Inferior parietal cortex (tissue), 1 donor: ENCODE results near the gene AIF1L.
"Not testable (repeated sequence)": the region's sequence is repeated elsewhere in the genome, so short reads cannot be mapped to it uniquely, and the experiment has no call there.

Experiments used
- DNase-seq: peaks from one replicate; pipeline ENCODE4 v3.0.0-alpha.2; 2016; ENCODE audit errors: extremely low spot score

The AIF1L gene

GRCh38 chr9:131120620-131121228 is 24.4 kb downstream of the AIF1L start:
- DNase-seq: no peak

GRCh38 chr9:131121346-131121745 is 25.0 kb downstream of the AIF1L start:
- DNase-seq: no peak

GRCh38 chr9:131122158-131122557 is 25.8 kb downstream of the AIF1L start:
- DNase-seq: no peak

GRCh38 chr9:131125038-131125287 is 28.6 kb downstream of the AIF1L start:
- no peak for DNase-seq

- DNase-seq: peak; percentile 100
Measured at GRCh38 chr9:131125288-131126058, 29.1 kb downstream of the AIF1L start, which contains the start of gene NUP214. Gene NUP214, plus strand, starts transcription at chr9:131125586. Its CDS starts 119 bp downstream, at chr9:131125705.

GRCh38 chr9:131126059-131126426 is 29.7 kb downstream of the AIF1L start:
- DNase-seq: no peak

GRCh38 chr9:131129183-131129582 is 32.9 kb downstream of the AIF1L start:
- no peak for DNase-seq

- DNase-seq: no peak
Measured at GRCh38 chr9:131138676-131139075, 42.3 kb downstream of the AIF1L start.

- no peak for DNase-seq
Measured at GRCh38 chr9:131140112-131140511, 43.8 kb downstream of the AIF1L start.

- no peak for DNase-seq
Measured at GRCh38 chr9:131140550-131140949, 44.2 kb downstream of the AIF1L start.

GRCh38 chr9:131142160-131142559 is 45.8 kb downstream of the AIF1L start:
- no peak for DNase-seq

- DNase-seq: no peak
Measured at GRCh38 chr9:131144201-131144600, 47.9 kb downstream of the AIF1L start.

- DNase-seq: no peak
Measured at GRCh38 chr9:131145245-131145644, 48.9 kb downstream of the AIF1L start.

GRCh38 chr9:131146186-131146585 is 49.9 kb downstream of the AIF1L start:
- DNase-seq: no peak

- no peak for DNase-seq
Measured at GRCh38 chr9:131148276-131148675, 51.9 kb downstream of the AIF1L start.

- no peak for DNase-seq
Measured at GRCh38 chr9:131148966-131149687, 52.8 kb downstream of the AIF1L start.

- DNase-seq: no peak
Measured at GRCh38 chr9:131149688-131150053, 53.3 kb downstream of the AIF1L start.

GRCh38 chr9:131153595-131153994 is 57.3 kb downstream of the AIF1L start:
- no peak for DNase-seq

GRCh38 chr9:131158673-131159072 is 62.3 kb downstream of the AIF1L start:
- not testable (repeated sequence) for DNase-seq

- no peak for DNase-seq
Measured at GRCh38 chr9:131160416-131161112, 64.2 kb downstream of the AIF1L start.

- no peak for DNase-seq
Measured at GRCh38 chr9:131161585-131161984, 65.3 kb downstream of the AIF1L start.

GRCh38 chr9:131162886-131163285 is 66.6 kb downstream of the AIF1L start:
- no peak for DNase-seq
